GM21381 (cell line): ENCODE data around the gene TTC7B.

Experiments
- ATAC-seq: cut with Tn5 transposase; IDR thresholded peaks from one replicate; pipeline ENCODE4 v1.9.1; 2021; ENCODE audit warnings: mild to moderate bottlenecking, moderate library complexity; ENCODE audit not compliant: unreplicated experiment

TTC7B gene

GRCh38 chr14:90567991-90568390 is 248.2 kb downstream of the TTC7B start:
- no peak for ATAC-seq

DNA sequence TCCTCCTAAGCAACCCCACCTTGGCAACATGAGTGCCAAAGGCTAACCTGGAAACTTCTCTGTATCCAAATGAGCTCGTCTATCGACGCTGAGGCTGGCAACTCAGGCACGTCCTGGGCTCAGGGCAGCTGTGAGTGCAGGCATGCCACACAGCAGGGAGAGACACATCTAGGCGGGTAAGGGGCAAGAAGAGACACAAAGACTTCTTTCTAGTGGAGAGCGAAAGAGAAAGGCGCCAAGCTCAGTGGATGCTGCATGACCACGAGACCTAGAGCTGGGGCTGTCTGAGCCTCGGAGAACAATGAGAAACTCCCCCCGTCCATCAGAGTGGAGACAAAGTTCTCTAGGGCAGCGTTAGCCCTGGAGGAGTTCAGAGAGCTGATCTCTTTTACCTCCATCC is 249.0 kb downstream of the TTC7B start:
- ATAC-seq, result no peak

DNA sequence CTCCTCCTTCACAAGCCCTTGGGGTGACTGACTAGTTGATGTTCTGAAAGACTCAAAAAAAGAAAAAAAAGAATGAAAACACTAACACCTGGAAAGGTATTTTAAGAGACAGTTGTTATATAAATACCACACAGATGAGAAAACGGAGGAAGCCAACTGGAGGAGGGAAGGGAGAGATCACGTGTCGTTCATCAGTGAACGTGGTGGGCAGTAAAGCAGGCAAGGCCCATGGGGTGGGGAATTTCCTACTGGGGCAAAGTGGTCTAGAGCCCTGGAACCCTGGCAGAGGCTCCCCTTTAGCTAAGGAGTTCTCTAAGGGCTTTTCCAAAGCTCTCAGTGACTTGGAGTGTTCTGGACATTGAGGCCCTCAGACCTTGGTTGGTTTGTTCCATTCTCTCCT is 249.7 kb downstream of the TTC7B start:
- ATAC-seq, result no peak

GRCh38 chr14:90564496-90564895 is 251.7 kb downstream of the TTC7B start:
- no peak for ATAC-seq

GRCh38 chr14:90562652-90563051 is 253.6 kb downstream of the TTC7B start:
- ATAC-seq, result no peak

- ATAC-seq, result no peak
These were observed 254.3 kb downstream of the TTC7B start for GRCh38 chr14:90561920-90562319.

DNA sequence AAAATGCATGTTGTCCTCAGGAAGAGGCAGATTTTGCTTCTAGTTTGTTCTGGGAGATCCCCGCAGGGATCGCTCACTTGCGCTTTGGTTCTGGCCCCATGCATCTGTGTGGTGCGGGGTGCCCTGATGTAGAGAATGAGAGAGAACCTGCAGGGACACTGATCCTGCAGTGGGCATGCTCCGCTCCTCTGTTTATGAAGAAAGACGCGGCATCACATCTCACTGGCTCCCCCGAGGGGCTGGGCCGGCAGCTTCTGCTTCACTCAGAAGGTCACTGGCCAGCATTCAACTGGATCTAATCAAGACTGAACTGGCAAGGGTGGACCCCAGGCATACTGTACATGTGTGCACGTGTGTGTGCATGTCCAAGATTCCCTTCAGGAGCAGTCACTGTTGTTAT is 255.2 kb downstream of the TTC7B start:
- ATAC-seq, result no peak

- no peak for ATAC-seq
These were observed 255.7 kb downstream of the TTC7B start for GRCh38 chr14:90560558-90560957.

GRCh38 chr14:90559811-90560492 is 256.3 kb downstream of the TTC7B start:
- no peak for ATAC-seq

- ATAC-seq, result no peak
These were observed 257.1 kb downstream of the TTC7B start for GRCh38 chr14:90558983-90559590.

GRCh38 chr14:90558041-90558982 is 257.9 kb downstream of the TTC7B start:
- ATAC-seq, result no peak

GRCh38 chr14:90557516-90557915 is 258.7 kb downstream of the TTC7B start:
- no peak for ATAC-seq

- no peak for ATAC-seq
These were observed 259.4 kb downstream of the TTC7B start for GRCh38 chr14:90556666-90557450.

DNA sequence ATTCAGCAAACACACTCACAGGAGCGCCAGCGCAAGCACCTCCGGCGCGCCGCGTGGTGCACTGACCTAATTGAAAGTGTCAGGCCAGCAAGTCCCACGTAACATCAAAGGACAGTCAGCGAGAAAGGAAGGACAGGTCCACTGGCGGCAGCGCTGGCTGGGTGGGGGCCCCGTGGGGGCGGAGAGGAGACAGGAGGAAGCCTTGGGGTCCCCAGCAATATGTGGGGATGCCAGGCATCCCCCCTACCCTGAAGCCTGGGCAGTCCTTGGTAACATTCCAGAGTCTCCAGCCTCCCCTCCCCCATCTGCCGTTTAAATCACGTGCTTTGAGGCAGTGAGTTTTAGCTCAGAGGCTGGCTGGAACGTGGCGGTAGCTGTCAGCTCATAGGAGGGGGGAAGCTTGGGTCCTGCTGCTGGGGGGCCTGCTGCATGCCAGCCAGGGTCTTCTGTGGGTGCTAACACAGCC is 260.2 kb downstream of the TTC7B start:
- ATAC-seq, result no peak

- ATAC-seq, result no peak
These were observed 260.9 kb downstream of the TTC7B start for GRCh38 chr14:90555126-90556011.

DNA sequence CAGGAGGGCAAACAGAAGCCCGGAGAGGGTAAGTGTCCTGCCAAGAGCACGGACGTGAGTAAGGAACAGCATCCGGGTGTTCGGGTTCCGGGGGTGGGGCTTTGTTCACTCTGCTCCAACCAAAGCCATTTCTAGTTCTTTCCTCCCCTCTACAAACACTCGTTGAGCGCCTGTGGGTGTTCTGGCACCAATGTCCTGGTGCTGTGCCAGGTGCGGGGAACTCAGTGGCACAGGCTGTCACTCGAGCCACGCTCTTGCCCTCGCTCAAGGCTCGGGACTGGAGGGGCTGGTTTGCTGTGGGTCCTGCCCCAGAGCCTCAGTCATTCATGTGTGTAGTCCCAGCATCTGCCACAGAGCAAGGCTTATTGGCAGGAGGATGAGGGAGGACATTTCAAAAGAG is 261.9 kb downstream of the TTC7B start:
- no peak for ATAC-seq

DNA sequence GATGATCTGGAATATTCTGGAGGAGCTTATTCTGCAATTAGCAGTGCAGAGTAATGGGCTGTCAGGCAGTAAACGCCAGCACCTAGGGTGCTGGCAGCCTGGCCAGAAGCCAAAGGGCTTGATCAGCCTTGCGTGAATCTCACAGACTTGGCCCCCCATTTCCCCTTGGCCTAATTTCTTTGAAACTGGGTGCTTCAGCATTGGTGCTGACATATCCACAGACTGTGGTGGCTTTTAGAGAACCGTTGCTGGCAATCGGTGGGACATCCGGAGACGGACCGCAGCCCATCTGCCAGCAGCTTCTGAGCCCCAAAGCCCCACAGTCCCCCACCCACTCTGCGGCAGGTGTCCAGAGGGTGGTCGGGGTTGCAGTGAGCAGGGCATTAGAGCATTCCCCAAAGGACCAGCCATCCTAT is 262.3 kb downstream of the TTC7B start:
- no peak for ATAC-seq

DNA sequence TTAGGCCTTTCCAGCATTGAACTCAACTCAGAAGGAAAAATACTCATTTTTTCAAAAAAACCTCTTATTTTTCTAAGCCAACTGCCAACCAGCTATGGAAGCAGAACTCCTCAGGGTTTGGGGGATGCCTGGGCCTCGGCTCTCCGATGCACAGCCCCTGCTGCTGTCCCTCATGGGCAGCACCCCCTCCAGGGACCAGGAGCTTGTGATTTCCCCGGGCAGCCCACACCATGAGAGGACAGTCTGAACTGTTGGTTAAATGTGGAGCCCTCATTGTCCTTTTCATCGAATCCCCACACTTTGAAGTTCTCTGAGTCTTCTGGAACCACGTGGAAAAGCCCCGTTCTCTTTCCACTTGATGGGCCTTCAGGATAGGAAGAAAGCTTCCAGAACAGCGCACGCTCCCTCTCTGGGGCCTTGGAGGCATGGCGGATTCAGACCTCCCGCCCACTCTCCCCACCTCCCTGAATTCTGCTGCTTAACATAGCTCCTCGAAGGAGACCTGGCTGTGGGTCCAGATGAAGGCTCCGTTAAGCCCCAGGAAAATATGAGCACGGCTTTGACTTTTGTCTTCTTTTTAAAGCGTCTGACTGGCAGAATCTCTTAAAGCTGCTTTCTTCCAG is 262.8 kb downstream of the TTC7B start:
- ATAC-seq, result no peak
